Caco-2 (cell line): ENCODE results near the gene INAFM2. TPM values are rescaled to one million over a fixed set of nuclear protein-coding genes. Genes with fewer than 3 reads are reported as not detected.

Source experiments
- BruUV-seq: library from RNA; stranded (reverse); fragments of 400-500 nt; replicated peaks from 2 replicates; lab custom pipeline; 2021; lab: Mats Ljungman, UMichigan
- CTCF ChIA-PET: fragments of 300-600 bp; sonication (Branson Sonifier 250); formaldehyde crosslinking; loops from one replicate; lab custom pipeline; 2022; ENCODE audit warnings: antibody characterized with exemption; lab: Charles Lee
- POLR2A ChIA-PET: fragments of 300-600 bp; sonication (Branson Sonifier 250); formaldehyde crosslinking; loops from one replicate; lab custom pipeline; 2022; ENCODE audit warnings: antibody characterized with exemption; lab: Charles Lee
- DNase-seq, 2 experiments: peaks; one replicate each; pipeline versions ENCODE4 v3.0.0 to v3.0.0-alpha.2; 2020 to 2022
- H3K27me3 ChIP-seq: replicated peaks from 2 replicates; pipeline ENCODE4 v1.6.0; 2011; ENCODE audit warnings: low read length; ENCODE audit not compliant: control insufficient read depth, insufficient read depth
- H3K36me3 ChIP-seq: 2 replicates; pipeline ENCODE4 v1.5.1; 2011; ENCODE audit warnings: low read length; ENCODE audit not compliant: control insufficient read depth, insufficient read depth
- H3K4me1 ChIP-seq: fragments of 250-450 bp; sonication (Bioruptor Pico); 2 replicates; pipeline ENCODE4 v1.5.1; 2020; ENCODE audit warnings: mild to moderate bottlenecking
- H3K4me3 ChIP-seq: 2 replicates; pipeline ENCODE4 v1.5.1; 2011; ENCODE audit warnings: low read depth, mild to moderate bottlenecking, control low read depth, low read length
- H3K9me3 ChIP-seq: fragments of 250-450 bp; sonication (Bioruptor Pico); 2 replicates; pipeline ENCODE4 v1.5.1; 2020; ENCODE audit warnings: mild to moderate bottlenecking, moderate library complexity
- H3K27ac Mint-ChIP-seq: one replicate; pipeline ENCODE4 v1.8.0; 2022; ENCODE audit warnings: mixed read lengths; ENCODE audit not compliant: unreplicated experiment
- H3K27me3 Mint-ChIP-seq: one replicate; pipeline ENCODE4 v1.8.0; 2022; ENCODE audit warnings: mixed read lengths; ENCODE audit not compliant: insufficient read depth, unreplicated experiment
- H3K36me3 Mint-ChIP-seq: one replicate; pipeline ENCODE4 v1.8.0; 2022; ENCODE audit warnings: mild to moderate bottlenecking, mixed read lengths; ENCODE audit not compliant: insufficient read depth, unreplicated experiment
- H3K4me1 Mint-ChIP-seq: one replicate; pipeline ENCODE4 v1.8.0; 2022; ENCODE audit warnings: low read depth, mixed read lengths; ENCODE audit not compliant: unreplicated experiment
- H3K4me3 Mint-ChIP-seq: one replicate; pipeline ENCODE4 v1.8.0; 2022; ENCODE audit warnings: mild to moderate bottlenecking, moderate library complexity, mixed read lengths; ENCODE audit not compliant: unreplicated experiment
- H3K9me3 Mint-ChIP-seq: one replicate; pipeline ENCODE4 v1.8.0; 2022; ENCODE audit warnings: mixed read lengths; ENCODE audit not compliant: unreplicated experiment
- CTCF ChIP-seq, 2 experiments: fragments of 200-600 bp in 1 of 2; IDR thresholded peaks; 1 replicate in 1 of 2; 2 replicates in 1 of 2; pipeline versions ENCODE4 v1.5.1 to v1.8.0; 2011 to 2022; ENCODE audit warnings: antibody characterized with exemption in 1 of 2, control low read depth in 1 of 2, inconsistent platforms in 1 of 2, low read depth in 1 of 2, low read length in 1 of 2, mild to moderate bottlenecking in 1 of 2, moderate library complexity in 1 of 2; ENCODE audit not compliant: insufficient read depth in 1 of 2, severe bottlenecking in 1 of 2, unreplicated experiment in 1 of 2
- intact Hi-C: fragments of 100-400 bp; cut with micrococcal nuclease; formaldehyde crosslinking; loops from one replicate; pipeline ENCODE4 v1.10.0; 2022; ENCODE audit not compliant: unreplicated experiment
- total RNA-seq: library from RNA; stranded (reverse); gene quantifications from 2 replicates; pipeline ENCODE4 v1.2.3, GENCODE V29; 2022

INAFM2 gene
- total RNA-seq, 1 experiment from 2014 or later = 13.4 TPM

GRCh38 chr15:40312370-40313158, 10.9 kb upstream of the INAFM2 start:
- CTCF ChIA-PET = interaction anchor here (1.3 kb wide), 1 partner anchor 25 kb away, joined by 5 read pairs; no protein-coding TSS in a partner anchor
- POLR2A ChIA-PET = no interaction called here

GRCh38 chr15:40313531-40314398, 9.7 kb upstream of the INAFM2 start:
- ChIA-PET CTCF (interaction anchor here (1.3 kb wide), 1 partner anchor 24 kb away, joined by 5 read pairs; no protein-coding TSS in a partner anchor), POLR2A (interaction anchor here (0.5 kb wide), 1 partner anchor 226 kb away, joined by 3 read pairs; no protein-coding TSS in a partner anchor)
- Mint-ChIP-seq H3K4me3 (no peak overlapping the region), H3K9me3 (no peaks in the 10 kb centered on the region), H3K36me3 (no peaks in the 10 kb centered on the region), H3K27ac (no peak overlapping the region), H3K4me1 (no peaks in the 10 kb centered on the region), H3K27me3 (peaks cover 12% of the 10 kb centered on the region)
- no TSS peak for BruUV-seq
- no peaks in the 10 kb centered on the region for H3K36me3 ChIP-seq
- TF ChIP-seq CTCF (IDR thresholded peaks at IDR 0.05; ENCODE audit: insufficient read depth in 1 of 2, low read depth in 1 of 2, low read length in 1 of 2, severe bottlenecking in 1 of 2, unreplicated experiment in 1 of 2) = no peak
- no peaks in the 10 kb centered on the region for H3K27me3 ChIP-seq
- no peaks in the 10 kb centered on the region for H3K4me1 ChIP-seq
- DNase-seq = no peak
- H3K4me3 ChIP-seq = no peak overlapping the region
- no peaks in the 10 kb centered on the region for H3K9me3 ChIP-seq
- intact Hi-C loops = no loop called here

More at GRCh38 chr15:40312370-40313158, 10.9 kb upstream of the INAFM2 start:
- H3K36me3 Mint-ChIP-seq = no peaks in the 10 kb centered on the region
- H3K4me3 ChIP-seq = no peak overlapping the region
- no peaks in the 10 kb centered on the region for H3K4me1 ChIP-seq
- DNase-seq = no peak
- no peaks in the 10 kb centered on the region for H3K36me3 ChIP-seq
- no peaks in the 10 kb centered on the region for H3K9me3 Mint-ChIP-seq
- H3K27me3 ChIP-seq = no peaks in the 10 kb centered on the region
- H3K4me3 Mint-ChIP-seq = no peak overlapping the region
- H3K27me3 Mint-ChIP-seq = peaks cover 12% of the 10 kb centered on the region
- H3K9me3 ChIP-seq = no peaks in the 10 kb centered on the region
- no peaks in the 10 kb centered on the region for H3K4me1 Mint-ChIP-seq
- TF ChIP-seq CTCF (IDR thresholded peaks at IDR 0.05; ENCODE audit: insufficient read depth in 1 of 2, low read depth in 1 of 2, low read length in 1 of 2, severe bottlenecking in 1 of 2, unreplicated experiment in 1 of 2) = no peak
- intact Hi-C loops = no loop called here
- no peak overlapping the region for H3K27ac Mint-ChIP-seq
- BruUV-seq = no TSS peak

GRCh38 chr15:40314723-40315276, 8.7 kb upstream of the INAFM2 start:
- no peaks in the 10 kb centered on the region for H3K27me3 ChIP-seq
- Mint-ChIP-seq H3K9me3 (no peaks in the 10 kb centered on the region), H3K36me3 (no peaks in the 10 kb centered on the region), H3K4me1 (peaks cover under 1% of the 10 kb centered on the region), H3K27me3 (peaks cover 12% of the 10 kb centered on the region), H3K27ac (no peak overlapping the region), H3K4me3 (no peak overlapping the region)
- no peaks in the 10 kb centered on the region for H3K4me1 ChIP-seq
- no peak overlapping the region for H3K4me3 ChIP-seq
- no peak for TF ChIP-seq CTCF (IDR thresholded peaks at IDR 0.05; ENCODE audit: insufficient read depth in 1 of 2, low read depth in 1 of 2, low read length in 1 of 2, severe bottlenecking in 1 of 2, unreplicated experiment in 1 of 2)
- no peaks in the 10 kb centered on the region for H3K9me3 ChIP-seq
- ChIA-PET CTCF (no interaction called here), POLR2A (no interaction called here)
- H3K36me3 ChIP-seq = no peaks in the 10 kb centered on the region
- intact Hi-C loops = no loop called here
- DNase-seq = no peak
- BruUV-seq = no TSS peak
